Measurements from ENCODE around the gene SAP30BP.
A peak's percentile ranks its signal among the peaks of the same experiment; 100 is the strongest.

SAP30BP gene

GRCh38 chr17:75743625-75744206 is 76.6 kb downstream of the SAP30BP start:
- DNase-seq = no peak

- DNase-seq = no peak
Observed at GRCh38 chr17:75748706-75749105, 81.6 kb downstream of the SAP30BP start.

GRCh38 chr17:75749545-75750389 is 82.6 kb downstream of the SAP30BP start:
- peak; percentile 85 for DNase-seq

- no peak for DNase-seq
Observed at GRCh38 chr17:75750661-75751423, 83.7 kb downstream of the SAP30BP start.

GRCh38 chr17:75751676-75752404 is 84.7 kb downstream of the SAP30BP start:
- DNase-seq = no peak

DNA sequence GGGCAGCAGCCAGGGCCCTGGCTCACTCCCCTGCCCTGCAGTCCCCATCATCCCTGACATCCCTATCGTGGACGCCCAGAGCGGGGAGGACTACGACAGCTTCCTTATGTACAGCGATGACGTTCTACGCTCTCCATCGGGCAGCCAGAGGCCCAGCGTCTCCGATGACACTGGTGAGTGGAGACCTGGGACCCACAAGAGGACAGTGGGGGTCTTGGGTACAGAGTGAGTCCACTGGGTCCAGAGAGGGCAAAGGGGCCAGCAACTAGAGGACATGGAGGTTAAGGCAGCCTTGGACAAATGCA is 85.2 kb downstream of the SAP30BP start:
- DNase-seq = no peak

DNA sequence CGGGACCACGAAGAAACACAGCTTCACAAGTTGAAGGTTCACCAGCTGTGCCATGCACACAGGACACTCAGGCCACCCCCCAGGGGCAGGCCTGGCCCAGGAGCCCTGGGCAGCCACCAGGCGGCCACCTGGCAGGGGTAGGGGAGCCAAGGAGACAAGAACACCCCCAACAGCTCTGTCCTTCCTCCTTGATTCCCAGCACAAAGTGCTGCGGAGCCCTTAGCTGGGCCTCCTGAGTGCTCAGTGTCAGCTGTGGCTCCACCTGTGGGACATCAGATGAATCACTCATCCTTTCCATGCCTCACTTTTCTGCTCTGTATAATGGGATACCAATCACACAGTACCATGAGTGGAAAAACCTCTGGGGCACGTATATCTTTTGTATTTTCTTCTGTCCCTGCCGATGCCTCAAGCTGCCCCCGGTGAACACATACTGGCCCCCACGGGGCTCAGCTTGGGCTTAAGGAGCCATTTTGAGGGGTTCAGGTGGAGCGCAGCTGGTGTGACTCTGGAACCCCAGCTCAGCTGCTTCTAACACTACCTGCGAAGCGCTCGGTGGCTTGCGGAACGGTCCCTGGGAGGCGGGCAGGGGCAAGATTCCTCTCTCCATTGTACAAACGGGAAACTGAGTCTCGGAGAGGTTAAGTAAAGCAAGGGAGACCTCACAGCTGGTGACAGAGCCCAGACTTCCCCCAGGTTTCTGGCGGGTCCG is 85.8 kb downstream of the SAP30BP start:
- DNase-seq = peak; percentile 45

DNA sequence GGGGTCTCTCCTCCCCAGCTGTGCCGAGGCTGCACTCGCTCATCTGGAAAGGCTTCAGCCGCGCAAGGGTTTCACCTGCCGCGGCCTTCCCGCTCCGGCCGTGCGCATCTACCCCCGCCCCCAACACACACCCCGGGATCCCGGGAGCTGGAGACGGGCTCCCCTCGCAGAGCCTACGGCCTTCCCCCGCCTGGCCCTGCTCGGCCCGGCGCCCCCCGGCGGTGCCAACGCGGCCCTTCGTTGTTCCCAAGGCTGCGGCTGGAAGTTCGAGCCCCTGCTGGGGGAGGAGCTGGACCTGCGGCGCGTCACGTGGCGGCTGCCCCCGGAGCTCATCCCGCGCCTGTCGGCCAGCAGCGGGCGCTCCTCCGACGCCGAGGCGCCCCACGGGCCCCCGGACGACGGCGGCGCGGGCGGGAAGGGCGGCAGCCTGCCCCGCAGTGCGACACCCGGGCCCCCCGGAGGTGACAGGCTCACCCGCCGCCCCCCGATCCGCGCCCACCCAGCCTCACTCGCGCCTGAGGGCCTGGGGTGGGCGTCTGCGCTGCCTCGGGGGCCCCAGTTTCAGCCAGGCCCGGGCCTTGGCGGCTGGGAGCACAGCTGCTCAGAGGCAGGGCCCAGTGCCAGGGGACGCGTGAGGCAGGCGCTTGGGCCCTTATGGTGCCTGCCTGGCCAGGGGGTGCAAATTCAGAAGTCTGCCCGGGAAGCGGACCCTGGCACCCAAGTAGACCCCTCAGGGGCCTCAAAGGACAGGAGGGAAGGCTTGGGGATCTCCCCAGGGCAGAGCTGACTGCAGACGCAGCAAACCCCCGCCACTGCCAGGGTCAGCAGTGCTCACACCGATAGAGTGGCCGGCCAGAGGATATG is 86.6 kb downstream of the SAP30BP start:
- peak; percentile 92 for DNase-seq

- no peak for DNase-seq
Observed at GRCh38 chr17:75754378-75755204, 87.5 kb downstream of the SAP30BP start.

GRCh38 chr17:75755205-75755901 is 88.2 kb downstream of the SAP30BP start:
- peak; percentile 78 for DNase-seq

DNA sequence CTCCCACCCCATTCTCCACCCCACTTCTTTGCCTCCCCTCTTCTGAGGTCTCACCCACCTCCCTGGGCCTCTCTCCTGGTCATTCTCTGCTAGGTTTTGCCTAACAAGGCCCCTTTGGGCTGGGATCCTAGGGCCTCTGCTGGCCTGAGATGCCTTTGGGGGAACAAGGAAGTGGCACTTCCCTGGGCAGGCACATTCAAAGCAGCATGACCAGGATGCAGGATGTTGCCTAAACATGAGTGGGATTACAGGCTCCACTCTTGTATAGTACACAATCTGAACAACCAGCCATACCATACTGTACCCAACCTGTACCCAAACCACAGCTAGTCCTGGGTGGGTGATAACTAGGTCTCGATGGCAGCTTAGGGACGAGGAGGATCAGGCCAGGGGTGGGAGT is 88.9 kb downstream of the SAP30BP start:
- no peak for DNase-seq

- no peak for DNase-seq
Observed at GRCh38 chr17:75756451-75757085, 89.4 kb downstream of the SAP30BP start.

- DNase-seq = no peak
Observed at GRCh38 chr17:75757086-75757681, 90.0 kb downstream of the SAP30BP start.

All from NCI-H69 (cell line).